ENCODE results near the gene IL4I1.
"Not testable (repeated sequence)": the region's sequence is repeated elsewhere in the genome, so short reads cannot be mapped to it uniquely, and the experiment has no call there.

The IL4I1 gene

GRCh38 chr19:49931293-49932040 lies 34.8 kb upstream of the IL4I1 start:
- H3K36me3 ChIP-seq (ENCODE audit: insufficient read depth, low read length): peaks cover 28% of the 10 kb centered on the region
- H3K27me3 ChIP-seq (ENCODE audit: control insufficient read depth, insufficient read depth, low read length): no peaks in the 10 kb centered on the region
- no peaks in the 10 kb centered on the region for H3K9me3 ChIP-seq (replicated peaks; ENCODE audit: low read length)
- H3K4me3 ChIP-seq (ENCODE audit: low read length): no peak overlapping the region
- H3K4me1 ChIP-seq (ENCODE audit: control insufficient read depth, insufficient read depth, low read length): peaks cover 10% of the 10 kb centered on the region
- no peak overlapping the region for H3K4me2 ChIP-seq (ENCODE audit: low read length)
- H3K9ac ChIP-seq (ENCODE audit: low read depth, low read length): no peak overlapping the region

GRCh38 chr19:49930483-49931011 lies 33.9 kb upstream of the IL4I1 start:
- Histone ChIP-seq H3K4me3 (ENCODE audit: low read length) (peak overlapping the region; percentile 64), H3K36me3 (ENCODE audit: insufficient read depth, low read length) (peaks cover 30% of the 10 kb centered on the region), H3K9me3 (replicated peaks; ENCODE audit: low read length) (no peaks in the 10 kb centered on the region), H3K27me3 (ENCODE audit: control insufficient read depth, insufficient read depth, low read length) (no peaks in the 10 kb centered on the region), H3K4me1 (ENCODE audit: control insufficient read depth, insufficient read depth, low read length) (peaks cover 10% of the 10 kb centered on the region), H3K4me2 (ENCODE audit: low read length) (peak overlapping the region; percentile 86), H3K9ac (ENCODE audit: low read depth, low read length) (no peak overlapping the region)

GRCh38 chr19:49929611-49930482 lies 33.2 kb upstream of the IL4I1 start:
- H3K36me3 ChIP-seq (ENCODE audit: insufficient read depth, low read length): peaks cover 32% of the 10 kb centered on the region
- no peaks in the 10 kb centered on the region for H3K27me3 ChIP-seq (ENCODE audit: control insufficient read depth, insufficient read depth, low read length)
- H3K4me1 ChIP-seq (ENCODE audit: control insufficient read depth, insufficient read depth, low read length): peaks cover 15% of the 10 kb centered on the region
- H3K9ac ChIP-seq (ENCODE audit: low read depth, low read length): peak overlapping the region; percentile 98
- H3K4me3 ChIP-seq (ENCODE audit: low read length): peak overlapping the region; percentile 83
- no peaks in the 10 kb centered on the region for H3K9me3 ChIP-seq (replicated peaks; ENCODE audit: low read length)
- peak overlapping the region; percentile 86 for H3K4me2 ChIP-seq (ENCODE audit: low read length)

- Histone ChIP-seq H3K4me3 (ENCODE audit: low read length) (peak within 1 kb of the TSS; percentile 83), H3K27me3 (ENCODE audit: control insufficient read depth, insufficient read depth, low read length) (no peaks in the 10 kb centered on the region), H3K4me1 (ENCODE audit: control insufficient read depth, insufficient read depth, low read length) (peaks cover 21% of the 10 kb centered on the region), H3K9me3 (replicated peaks; ENCODE audit: low read length) (no peaks in the 10 kb centered on the region), H3K4me2 (ENCODE audit: low read length) (peak within 1 kb of the TSS; percentile 86), H3K9ac (ENCODE audit: low read depth, low read length) (peak within 1 kb of the TSS; percentile 98), H3K36me3 (ENCODE audit: insufficient read depth, low read length) (peaks cover 39% of the 10 kb centered on the region)
Measured at GRCh38 chr19:49929121-49929610, 32.5 kb upstream of the IL4I1 start, which contains the start of the genes ATF5 and NUP62. Gene ATF5 (plus strand): TSS chr19:49929205. CDS start chr19:49930851, 1,646 bp downstream. Gene NUP62 (minus strand): TSS chr19:49929504. CDS start chr19:49909807, 19,697 bp downstream.

DNA sequence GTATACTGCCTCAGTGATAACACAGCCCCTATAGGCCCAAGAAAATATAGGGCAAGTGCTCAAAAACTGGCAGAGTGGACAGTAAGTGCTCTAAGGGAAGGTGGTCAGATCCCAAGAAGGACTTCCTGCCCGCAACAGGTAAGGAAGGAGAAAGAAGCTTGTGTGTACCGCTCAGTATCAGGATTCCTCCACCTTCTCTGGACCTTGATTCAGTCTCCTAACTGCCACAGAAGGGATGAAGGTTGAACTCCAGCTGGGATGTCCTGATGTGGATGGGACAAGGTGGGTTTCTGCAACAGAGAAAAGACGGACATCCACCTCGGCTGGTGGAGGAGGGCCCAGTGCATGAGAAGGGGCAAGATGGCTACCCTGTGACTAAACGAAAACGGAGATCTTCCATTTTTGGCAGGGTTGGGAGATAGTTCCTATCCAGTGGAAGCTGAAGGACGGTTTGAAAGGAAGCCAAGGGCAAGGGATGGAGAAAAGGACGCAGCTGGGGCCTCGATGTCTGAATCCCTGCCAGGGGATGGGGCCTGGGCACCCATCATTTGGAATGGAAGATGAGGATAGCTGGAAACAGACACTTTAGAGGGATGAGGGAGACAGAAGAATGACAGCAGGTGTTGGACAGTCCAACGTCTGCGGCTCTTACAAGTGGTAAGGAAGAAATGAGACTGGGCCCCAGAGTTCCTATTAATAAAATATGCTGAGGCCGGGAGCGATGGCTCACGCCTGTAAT lies 31.0 kb upstream of the IL4I1 start:
- H3K4me3 ChIP-seq (ENCODE audit: low read length): peak overlapping the region; percentile 83
- peak overlapping the region; percentile 86 for H3K4me2 ChIP-seq (ENCODE audit: low read length)
- H3K9ac ChIP-seq (ENCODE audit: low read depth, low read length): peak overlapping the region; percentile 36
- H3K4me1 ChIP-seq (ENCODE audit: control insufficient read depth, insufficient read depth, low read length): peaks cover 32% of the 10 kb centered on the region
- H3K9me3 ChIP-seq (replicated peaks; ENCODE audit: low read length): no peaks in the 10 kb centered on the region
- H3K27me3 ChIP-seq (ENCODE audit: control insufficient read depth, insufficient read depth, low read length): no peaks in the 10 kb centered on the region
- peaks cover 42% of the 10 kb centered on the region for H3K36me3 ChIP-seq (ENCODE audit: insufficient read depth, low read length)

- no peak overlapping the region for H3K4me3 ChIP-seq (ENCODE audit: low read length)
- peaks cover 41% of the 10 kb centered on the region for H3K36me3 ChIP-seq (ENCODE audit: insufficient read depth, low read length)
- no peaks in the 10 kb centered on the region for H3K27me3 ChIP-seq (ENCODE audit: control insufficient read depth, insufficient read depth, low read length)
- no peak overlapping the region for H3K4me2 ChIP-seq (ENCODE audit: low read length)
- no peaks in the 10 kb centered on the region for H3K9me3 ChIP-seq (replicated peaks; ENCODE audit: low read length)
- no peak overlapping the region for H3K9ac ChIP-seq (ENCODE audit: low read depth, low read length)
- peaks cover 44% of the 10 kb centered on the region for H3K4me1 ChIP-seq (ENCODE audit: control insufficient read depth, insufficient read depth, low read length)
Measured at GRCh38 chr19:49926515-49926914, 29.8 kb upstream of the IL4I1 start.

- no peak overlapping the region for H3K9ac ChIP-seq (ENCODE audit: low read depth, low read length)
- no peak overlapping the region for H3K4me3 ChIP-seq (ENCODE audit: low read length)
- peaks cover 39% of the 10 kb centered on the region for H3K36me3 ChIP-seq (ENCODE audit: insufficient read depth, low read length)
- H3K4me1 ChIP-seq (ENCODE audit: control insufficient read depth, insufficient read depth, low read length): peaks cover 47% of the 10 kb centered on the region
- no peak overlapping the region for H3K4me2 ChIP-seq (ENCODE audit: low read length)
- H3K9me3 ChIP-seq (replicated peaks; ENCODE audit: low read length): no peaks in the 10 kb centered on the region
- no peaks in the 10 kb centered on the region for H3K27me3 ChIP-seq (ENCODE audit: control insufficient read depth, insufficient read depth, low read length)
Measured at GRCh38 chr19:49925486-49925885, 28.8 kb upstream of the IL4I1 start.

GRCh38 chr19:49924881-49925210 lies 28.2 kb upstream of the IL4I1 start:
- H3K4me2 ChIP-seq (ENCODE audit: low read length): peak overlapping the region; percentile 34
- not testable (repeated sequence) for H3K9me3 ChIP-seq (replicated peaks; ENCODE audit: low read length); H3K9ac ChIP-seq (ENCODE audit: low read depth, low read length); H3K4me3 ChIP-seq (ENCODE audit: low read length); H3K27me3 ChIP-seq (ENCODE audit: control insufficient read depth, insufficient read depth, low read length)
- peaks cover 42% of the 10 kb centered on the region for H3K36me3 ChIP-seq (ENCODE audit: insufficient read depth, low read length)
- H3K4me1 ChIP-seq (ENCODE audit: control insufficient read depth, insufficient read depth, low read length): peaks cover 47% of the 10 kb centered on the region

- H3K4me3 ChIP-seq (ENCODE audit: low read length): no peak overlapping the region
- H3K9me3 ChIP-seq (replicated peaks; ENCODE audit: low read length): no peaks in the 10 kb centered on the region
- H3K4me1 ChIP-seq (ENCODE audit: control insufficient read depth, insufficient read depth, low read length): peaks cover 47% of the 10 kb centered on the region
- peaks cover 45% of the 10 kb centered on the region for H3K36me3 ChIP-seq (ENCODE audit: insufficient read depth, low read length)
- H3K4me2 ChIP-seq (ENCODE audit: low read length): peak overlapping the region; percentile 34
- no peak overlapping the region for H3K9ac ChIP-seq (ENCODE audit: low read depth, low read length)
- no peaks in the 10 kb centered on the region for H3K27me3 ChIP-seq (ENCODE audit: control insufficient read depth, insufficient read depth, low read length)
Measured at GRCh38 chr19:49924004-49924880, 27.6 kb upstream of the IL4I1 start.

Measured in skeletal muscle satellite cell (primary cell).